ENCODE results near the gene MAPK13.

The MAPK13 gene

GRCh38 chr6:36160147-36160760, 29.9 kb downstream of the MAPK13 start (continued):
- TF ChIP-seq, protein P1, sequence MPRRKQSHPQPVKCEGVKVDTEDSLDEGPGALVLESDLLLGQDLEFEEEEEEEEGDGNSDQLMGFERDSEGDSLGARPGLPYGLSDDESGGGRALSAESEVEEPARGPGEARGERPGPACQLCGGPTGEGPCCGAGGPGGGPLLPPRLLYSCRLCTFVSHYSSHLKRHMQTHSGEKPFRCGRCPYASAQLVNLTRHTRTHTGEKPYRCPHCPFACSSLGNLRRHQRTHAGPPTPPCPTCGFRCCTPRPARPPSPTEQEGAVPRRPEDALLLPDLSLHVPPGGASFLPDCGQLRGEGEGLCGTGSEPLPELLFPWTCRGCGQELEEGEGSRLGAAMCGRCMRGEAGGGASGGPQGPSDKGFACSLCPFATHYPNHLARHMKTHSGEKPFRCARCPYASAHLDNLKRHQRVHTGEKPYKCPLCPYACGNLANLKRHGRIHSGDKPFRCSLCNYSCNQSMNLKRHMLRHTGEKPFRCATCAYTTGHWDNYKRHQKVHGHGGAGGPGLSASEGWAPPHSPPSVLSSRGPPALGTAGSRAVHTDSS (tag by site-specific recombination; IDR thresholded peaks at IDR 0.05), result no peak
- TF ChIP-seq ZNF37A (tag by site-specific recombination; IDR thresholded peaks at IDR 0.05), result no peak

GRCh38 chr6:36169023-36170007, 39.0 kb downstream of the MAPK13 start:
- no peaks in the 10 kb centered on the region for H3K36me3 ChIP-seq (ENCODE audit: control insufficient read depth in 2 of 2, insufficient read depth in 1 of 2, low read length in 2 of 2)
- no peak overlapping the region for H3K4me3 ChIP-seq (ENCODE audit: low read depth, low read length)
- TF ChIP-seq RBAK (tag by site-specific recombination; IDR thresholded peaks at IDR 0.05) (no peak), ZNF2 (tag by site-specific recombination; IDR thresholded peaks at IDR 0.05) (no peak), ZNF521 (tag by site-specific recombination; IDR thresholded peaks at IDR 0.05) (no peak), ZNF624 (tag by site-specific recombination; IDR thresholded peaks at IDR 0.05) (no peak), ZNF529 (tag by site-specific recombination; IDR thresholded peaks at IDR 0.05; ENCODE audit: insufficient replicate concordance) (peak; percentile 99)
- ChIA-PET CTCF (interaction anchor here (1.6 kb wide), 1 partner anchor 171 kb away, joined by 3 read pairs; no protein-coding TSS in a partner anchor), POLR2A (no interaction called here)
- H3K9me3 ChIP-seq (ENCODE audit: control insufficient read depth, insufficient read depth, low read depth, low read length), result no peaks in the 10 kb centered on the region; the same call in 1 of the 2 replicates
- H3K27ac ChIP-seq (ENCODE audit: extremely low read depth, low read depth, low read length), result no peak overlapping the region
- no peaks in the 10 kb centered on the region for H3K4me1 ChIP-seq (ENCODE audit: control insufficient read depth, insufficient read depth, low read length)

- TF ChIP-seq ZNF146 (tag by site-specific recombination; IDR thresholded peaks at IDR 0.05), result peak; percentile 81; the same call in 1 of the 2 replicates
- TF ChIP-seq ZNF561 (tag by site-specific recombination; IDR thresholded peaks at IDR 0.05; ENCODE audit: borderline replicate concordance), result no peak
- ChIA-PET POLR2A (no interaction called here), CTCF (interaction anchor here (0.6 to 1.6 kb wide), 6 partner anchors 15 to 435 kb away, joined by 3 to 7 read pairs (median 4); no protein-coding TSS in a partner anchor)
- Histone ChIP-seq H3K9me3 (ENCODE audit: control insufficient read depth, insufficient read depth, low read depth, low read length) (no peaks in the 10 kb centered on the region; the same call in 1 of the 2 replicates), H3K27ac (ENCODE audit: extremely low read depth, low read depth, low read length) (no peak overlapping the region), H3K4me1 (ENCODE audit: control insufficient read depth, insufficient read depth, low read length) (no peaks in the 10 kb centered on the region), H3K36me3 (ENCODE audit: control insufficient read depth in 2 of 2, insufficient read depth in 1 of 2, low read length in 2 of 2) (no peaks in the 10 kb centered on the region), H3K4me3 (ENCODE audit: low read depth, low read length) (no peak overlapping the region)
Measured at GRCh38 chr6:36170704-36171103, 40.4 kb downstream of the MAPK13 start.

DNA sequence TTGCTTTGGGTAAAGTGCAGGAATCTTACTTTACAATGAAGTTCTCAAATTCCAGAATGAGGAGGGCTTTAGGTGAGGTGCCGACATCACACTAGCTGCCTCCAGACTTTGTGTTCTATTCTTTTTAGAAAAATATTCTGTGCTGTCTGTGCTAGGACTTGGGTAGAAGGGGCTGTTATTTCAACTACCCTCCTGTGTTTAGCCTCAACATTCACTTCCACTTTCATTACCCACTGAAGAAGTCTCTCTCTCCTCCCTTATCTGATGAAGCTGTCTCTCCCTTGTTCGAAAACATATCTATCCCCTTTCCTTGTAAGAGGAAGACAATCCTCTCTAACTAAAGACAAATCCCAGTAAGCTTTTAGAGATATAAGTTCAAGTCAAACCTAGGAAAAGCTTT, 41.3 kb downstream of the MAPK13 start:
- Histone ChIP-seq H3K27ac (ENCODE audit: extremely low read depth, low read depth, low read length) (no peak overlapping the region), H3K4me3 (ENCODE audit: low read depth, low read length) (no peak overlapping the region), H3K36me3 (ENCODE audit: control insufficient read depth in 2 of 2, insufficient read depth in 1 of 2, low read length in 2 of 2) (no peaks in the 10 kb centered on the region), H3K4me1 (ENCODE audit: control insufficient read depth, insufficient read depth, low read length) (no peaks in the 10 kb centered on the region), H3K9me3 (ENCODE audit: control insufficient read depth, insufficient read depth, low read depth, low read length) (no peaks in the 10 kb centered on the region; the same call in 1 of the 2 replicates)
- POLR2A ChIA-PET, result no interaction called here
- CTCF ChIA-PET, result interaction anchor here (0.6 to 1.0 kb wide), 5 partner anchors 16 to 435 kb away, joined by 3 to 6 read pairs (median 4); no protein-coding TSS in a partner anchor
- no peak for TF ChIP-seq ZNF518A (tag by site-specific recombination; conservative IDR thresholded peaks at IDR 0.05; ENCODE audit: low read depth)
- TF ChIP-seq ZNF341 (tag by site-specific recombination; IDR thresholded peaks at IDR 0.05; ENCODE audit: low read depth), result no peak
- TF ChIP-seq ZNF248 (tag by site-specific recombination; IDR thresholded peaks at IDR 0.05), result no peak

Data from HEK293 (cell line).